NCI-H2196 treated with DMSO at 0.1 percent for 48 hours (cell line): ENCODE data around the gene SCLY.
"Not testable (repeated sequence)": the region's sequence is repeated elsewhere in the genome, so short reads cannot be mapped to it uniquely, and the experiment has no call there.

Experiments used
- DNase-seq: peaks from one replicate; lab custom pipeline; 2025; ENCODE audit not compliant: unreplicated experiment; lab: John Stamatoyannopoulos, UW

The SCLY gene

DNA sequence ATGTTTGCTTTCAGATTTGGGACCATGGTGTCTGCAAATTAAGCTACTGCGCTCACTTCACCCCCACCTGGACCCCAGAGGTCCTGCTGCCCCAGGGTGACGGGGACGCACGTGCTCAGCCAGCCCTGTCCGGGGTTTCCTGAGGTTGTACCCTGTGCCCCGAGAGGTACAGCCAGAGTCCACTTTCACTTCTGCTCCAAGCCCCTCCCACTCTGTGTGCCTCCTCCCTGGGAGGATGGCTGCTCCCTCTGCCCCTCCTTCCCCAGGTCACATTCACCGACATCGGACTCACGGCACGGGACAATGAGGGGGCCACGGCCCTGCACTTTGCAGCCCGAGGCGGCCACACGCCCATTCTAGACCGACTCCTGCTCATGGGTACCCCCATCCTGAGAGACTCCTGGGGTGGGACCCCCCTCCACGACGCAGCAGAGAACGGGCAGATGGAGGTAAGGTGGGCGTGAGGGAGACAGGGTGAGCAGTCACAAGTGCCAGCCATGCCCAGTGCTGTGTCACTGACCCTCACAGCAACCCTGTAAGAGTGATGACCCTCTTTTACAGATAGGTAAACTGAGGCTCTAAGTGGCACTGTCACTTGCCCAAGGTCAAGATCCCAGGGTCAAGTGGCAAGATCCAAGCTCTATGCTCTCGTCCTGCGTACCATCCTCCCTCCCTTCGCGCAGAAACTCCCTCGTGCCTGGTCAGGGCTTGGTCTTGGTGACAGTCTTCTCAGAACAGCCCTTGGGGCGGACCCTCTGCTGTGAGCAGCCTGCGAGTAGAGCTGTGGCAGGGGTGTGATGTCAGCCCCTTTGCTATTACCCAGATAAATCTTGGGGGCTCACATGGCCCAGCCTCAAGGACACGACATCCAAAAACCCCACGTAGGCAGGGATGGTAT lies 47.0 kb downstream of the SCLY start:
- no peak for DNase-seq

DNA sequence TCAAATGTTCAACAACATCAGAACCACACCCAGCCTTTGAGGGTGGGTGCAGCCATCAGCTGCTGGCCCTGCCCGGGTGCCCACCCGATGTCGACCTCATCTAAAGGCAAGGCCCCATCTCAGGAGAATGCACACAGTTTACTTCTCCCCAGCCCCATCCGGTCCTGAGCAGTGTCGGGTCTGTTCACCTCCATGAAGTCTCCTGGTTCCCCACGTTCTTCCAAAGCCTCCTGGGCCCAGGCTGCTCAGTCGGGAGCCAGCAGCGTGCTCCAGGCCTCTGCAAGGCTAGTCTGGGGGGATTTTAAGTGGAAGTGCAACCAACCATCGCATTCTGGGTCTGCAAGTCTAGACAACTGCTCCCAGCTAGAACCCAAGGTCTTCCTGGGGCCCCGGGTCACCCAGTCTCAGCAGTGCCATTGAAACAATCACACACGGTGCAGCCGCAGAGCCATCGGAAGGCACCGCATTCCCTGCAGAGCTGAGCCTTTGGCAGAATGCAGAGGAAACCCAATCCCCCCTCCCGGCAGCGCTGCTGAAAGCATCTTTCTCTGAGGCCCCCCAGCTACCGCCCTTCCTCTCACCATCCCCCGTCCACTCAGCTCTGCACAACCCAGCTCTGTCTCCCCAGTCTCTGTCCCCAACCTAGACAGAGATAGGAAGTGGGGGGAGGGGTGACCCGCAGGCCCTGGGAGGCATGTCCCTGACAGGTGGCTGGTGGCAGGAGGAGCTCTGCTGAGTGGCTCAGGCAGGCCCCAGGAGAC lies 47.8 kb downstream of the SCLY start:
- no peak for DNase-seq

- DNase-seq: no peak
Observed at GRCh38 chr2:238113611-238114010, 52.8 kb downstream of the SCLY start.

DNA sequence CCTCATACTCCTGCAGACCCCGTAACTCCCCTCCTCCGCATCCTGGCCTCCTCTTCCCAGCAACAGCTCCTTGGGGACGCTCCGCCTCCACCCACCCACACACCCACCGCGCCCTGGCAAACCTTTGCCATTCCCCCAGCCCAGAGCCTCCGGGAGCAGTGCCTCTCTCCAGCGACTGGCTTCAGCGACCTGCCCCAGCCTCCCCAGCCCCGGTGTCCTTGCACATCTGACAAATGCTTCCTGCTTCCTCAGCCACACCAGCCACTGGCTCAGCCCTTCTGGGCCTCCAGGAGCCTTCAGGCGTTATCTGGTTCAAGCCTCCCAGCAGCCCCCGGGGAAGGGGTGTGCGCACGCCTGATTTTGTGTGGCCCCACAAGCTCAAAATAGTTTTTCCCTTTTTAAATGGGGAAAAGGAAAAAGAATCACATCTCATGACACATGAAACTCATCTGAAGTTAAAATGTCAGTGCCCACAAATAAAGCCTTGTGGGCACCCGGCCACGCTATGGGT lies 53.6 kb downstream of the SCLY start:
- DNase-seq: no peak

GRCh38 chr2:238114851-238115660 lies 54.3 kb downstream of the SCLY start:
- no peak for DNase-seq

- not testable (repeated sequence) for DNase-seq
Observed at GRCh38 chr2:238115709-238116108, 54.9 kb downstream of the SCLY start.

GRCh38 chr2:238116298-238117198 lies 55.7 kb downstream of the SCLY start:
- DNase-seq: no peak

- DNase-seq: no peak
Observed at GRCh38 chr2:238117199-238118154, 56.7 kb downstream of the SCLY start.

DNA sequence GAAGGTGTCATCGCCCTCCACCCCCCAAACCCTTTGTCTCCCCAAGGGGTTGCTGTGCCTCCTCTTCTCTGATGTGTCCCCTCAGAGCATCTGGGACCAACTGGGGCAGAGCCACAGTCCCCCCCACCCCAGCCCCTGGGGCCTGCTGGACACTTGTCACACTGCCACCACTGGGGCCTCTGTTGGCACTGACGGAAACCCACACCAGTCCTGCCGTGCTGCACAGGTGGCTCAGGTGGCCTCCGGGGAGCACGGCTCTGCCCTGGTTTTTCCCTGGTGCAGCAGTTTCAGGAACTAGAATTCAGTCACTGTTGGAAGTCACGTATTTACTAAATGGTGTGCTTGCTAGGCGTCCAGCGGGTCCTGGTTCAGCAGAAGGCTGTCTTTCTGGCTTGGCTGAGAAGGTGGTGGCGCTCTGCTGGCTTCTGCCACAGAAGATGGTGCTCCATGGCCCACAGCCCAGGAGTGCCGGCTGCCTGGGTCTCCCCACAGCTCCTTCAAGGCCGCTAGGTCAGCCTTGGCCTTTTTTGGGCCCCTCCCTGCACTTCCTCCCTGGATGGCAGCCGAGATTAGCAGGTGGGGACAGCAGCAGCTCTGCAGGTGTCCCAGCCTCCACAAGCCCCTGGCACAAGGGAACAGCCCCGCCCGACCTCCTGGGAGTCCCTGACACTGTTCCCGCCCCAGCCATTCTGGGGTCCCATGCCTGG lies 59.1 kb downstream of the SCLY start:
- DNase-seq: no peak

DNA sequence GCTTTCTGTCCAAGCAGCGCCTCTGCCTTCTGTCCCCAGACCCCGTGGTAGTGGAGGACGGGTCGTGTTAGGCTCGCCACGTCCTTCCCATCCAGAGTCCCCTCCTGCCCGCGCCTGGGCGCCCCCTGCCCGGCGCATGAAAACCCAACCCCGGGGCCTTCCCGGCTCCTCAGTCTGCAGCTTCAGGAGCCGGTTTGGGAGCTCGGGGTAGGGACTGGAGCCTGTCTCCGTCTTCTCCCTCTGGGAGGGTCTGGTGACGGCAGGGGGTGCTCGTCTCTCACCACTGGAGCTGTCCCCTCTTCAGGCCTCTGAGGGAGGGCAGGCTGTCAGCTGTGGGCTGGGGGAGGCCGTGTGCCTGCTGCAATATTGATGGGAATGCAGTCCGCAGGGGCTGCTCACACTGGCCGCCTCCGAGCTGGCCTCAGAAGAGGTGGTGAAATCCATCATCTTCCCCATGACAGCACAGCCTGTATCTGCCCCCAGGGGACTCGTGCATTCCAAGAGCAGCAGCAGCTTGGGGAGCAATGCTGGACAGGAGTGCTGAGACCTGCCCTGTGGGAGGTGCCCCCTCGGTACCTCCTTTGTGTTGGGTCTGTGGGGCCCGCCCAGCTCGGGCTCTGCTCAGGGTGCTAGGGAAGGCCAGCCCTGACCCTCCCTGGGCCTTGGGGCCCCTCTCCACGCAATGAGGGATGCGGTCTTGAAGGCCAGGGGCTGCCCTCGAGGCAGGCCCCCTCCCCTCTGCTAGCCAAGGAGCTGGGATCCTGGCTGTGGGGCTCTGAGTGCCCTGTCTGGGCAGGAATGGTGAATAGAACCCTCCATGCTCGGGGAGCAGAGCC lies 59.9 kb downstream of the SCLY start:
- DNase-seq: no peak

- no peak for DNase-seq
Observed at GRCh38 chr2:238121511-238122286, 60.9 kb downstream of the SCLY start.

- no peak for DNase-seq
Observed at GRCh38 chr2:238122287-238123217, 61.8 kb downstream of the SCLY start.

- DNase-seq: no peak
Observed at GRCh38 chr2:238123218-238123971, 62.6 kb downstream of the SCLY start.

DNA sequence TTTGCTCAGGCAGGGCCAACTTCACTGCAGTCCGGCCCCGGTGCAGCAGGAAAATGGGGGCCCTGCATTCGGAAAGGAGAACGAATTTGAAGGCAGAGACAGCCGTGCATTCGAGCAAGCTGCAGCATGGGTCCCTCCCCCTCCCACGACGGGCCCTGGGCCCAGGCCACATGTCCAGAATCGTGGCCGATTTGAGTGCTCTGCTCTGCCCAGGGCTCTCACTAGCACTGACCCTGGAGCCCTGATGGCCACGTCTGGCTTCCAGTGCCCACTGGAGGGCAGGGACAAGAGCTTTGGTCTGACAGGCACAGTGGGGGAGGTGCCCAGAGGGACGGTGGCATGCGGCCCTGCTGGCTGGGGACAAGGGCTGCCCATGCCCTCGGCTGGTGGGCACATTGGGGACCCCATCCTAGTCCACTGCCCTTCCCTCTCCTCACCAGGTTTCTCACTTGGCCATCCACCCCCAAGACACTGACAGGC lies 63.2 kb downstream of the SCLY start:
- no peak for DNase-seq
